ENCODE data around the gene OSBPL3.

Gene OSBPL3

DNA sequence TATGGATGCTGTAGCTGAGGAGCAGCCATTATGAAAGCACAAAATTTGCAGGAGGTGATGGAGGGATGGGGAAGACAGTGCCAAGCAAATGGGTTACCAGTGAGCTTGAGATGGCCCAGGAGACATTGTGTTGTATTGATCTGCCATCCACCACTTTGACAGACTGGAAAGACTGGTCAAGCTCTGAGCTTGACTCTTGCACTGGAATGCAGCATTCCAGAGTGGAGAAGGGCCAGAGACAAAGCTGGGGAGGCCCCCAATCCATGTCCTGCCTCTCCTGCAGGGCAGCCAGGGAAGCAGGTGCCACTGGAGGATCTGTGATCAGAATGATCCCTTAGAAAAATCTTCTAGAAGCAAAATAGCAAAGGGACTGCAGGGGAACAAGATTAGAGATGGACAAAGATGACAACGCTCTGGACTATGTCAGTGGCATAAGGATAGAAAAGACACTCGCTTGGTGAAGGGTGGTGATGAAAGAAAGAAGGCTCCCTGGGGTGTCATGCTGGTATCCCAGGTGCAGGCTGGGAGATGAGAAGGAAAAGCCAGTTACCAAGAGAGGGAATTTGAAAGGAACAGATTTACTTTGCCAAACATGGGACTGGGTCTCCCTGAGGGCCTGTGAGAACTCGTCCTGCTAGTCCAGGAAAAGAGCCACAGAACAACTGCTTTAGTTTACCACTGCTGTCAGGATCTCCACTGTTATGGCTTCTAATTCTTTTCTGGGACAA lies 227.7 kb downstream of the OSBPL3 start:
- DNase-seq, result no peak

DNA sequence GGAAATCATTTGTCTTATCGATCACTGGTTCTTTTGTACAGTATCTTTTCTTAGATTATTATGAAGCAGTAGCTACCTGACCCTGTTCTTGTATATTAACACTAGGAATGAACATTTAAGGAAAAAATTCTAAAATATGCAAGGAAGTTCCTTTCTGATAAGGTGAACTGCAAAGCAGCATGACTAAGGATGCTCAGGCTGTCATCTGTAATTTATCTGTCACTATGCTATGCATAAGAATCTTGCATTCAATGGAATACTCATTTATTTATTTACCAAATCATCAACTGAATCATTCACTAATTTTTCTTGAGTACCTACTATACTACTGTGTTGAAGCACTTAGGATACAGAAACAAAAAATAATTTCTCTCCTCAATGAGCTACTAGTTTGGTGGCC lies 228.5 kb downstream of the OSBPL3 start:
- no peak for DNase-seq

DNA sequence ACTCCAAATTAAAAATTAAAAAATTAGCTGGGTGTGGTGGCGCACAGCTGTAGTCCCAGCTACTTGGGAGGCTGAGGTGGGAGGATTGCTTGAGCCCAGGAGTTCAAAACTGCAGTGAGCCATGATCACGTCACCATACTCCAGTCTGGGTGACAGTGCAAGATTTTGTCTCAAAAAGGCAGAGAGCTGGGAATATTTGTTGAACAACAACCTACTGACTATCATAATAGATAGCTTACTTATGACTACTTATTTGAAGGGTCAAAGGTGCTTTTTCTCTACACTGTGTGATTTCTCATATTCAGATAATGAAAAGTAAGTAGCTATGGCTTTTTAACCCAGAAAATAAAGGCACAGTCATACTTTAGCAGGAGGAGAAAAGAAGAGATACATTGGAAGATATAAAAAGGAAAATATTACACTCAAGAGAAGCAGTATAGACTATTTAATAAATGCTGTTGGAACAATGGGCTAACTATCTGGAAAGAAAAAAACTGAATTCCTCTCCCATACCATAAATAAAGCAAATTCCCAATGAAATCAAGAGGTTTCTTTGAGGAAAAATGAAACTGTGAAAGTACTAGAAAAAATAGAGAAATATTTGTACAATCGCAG lies 229.4 kb downstream of the OSBPL3 start:
- no peak for DNase-seq

DNA sequence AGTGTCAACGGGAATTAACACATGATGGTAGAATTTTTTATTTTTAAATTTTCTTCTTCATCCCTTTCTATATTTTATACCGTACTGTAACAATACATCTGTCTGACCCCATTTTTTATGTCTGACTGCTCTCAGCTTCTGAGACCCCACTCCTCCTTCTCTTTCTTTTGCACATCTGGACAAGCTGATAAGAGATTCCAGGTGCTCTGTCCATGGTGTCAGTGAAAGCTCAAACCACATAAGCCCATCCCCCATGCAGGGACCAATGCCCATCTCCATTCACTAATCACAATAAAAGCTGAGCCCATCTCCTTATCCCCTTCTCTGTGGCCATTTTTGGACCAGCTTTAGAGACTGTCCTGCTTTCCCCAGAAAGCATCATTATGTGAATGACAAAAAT lies 231.5 kb downstream of the OSBPL3 start:
- no peak for DNase-seq

All from cerebellar nuclear complex (tissue), 1 donor.